CD4-positive, alpha-beta T cell (primary cell): ENCODE data around the gene HS3ST4. TPM values are rescaled to one million over a fixed set of nuclear protein-coding genes. Genes with fewer than 3 reads are reported as not detected.

Experiments
- ATAC-seq: fragments of 200-7000 bp; cut with Tn5 transposase; one replicate; pipeline ENCODE4 v1.10.0; 2022; ENCODE audit warnings: mild to moderate bottlenecking; ENCODE audit not compliant: poor library complexity
- CTCF ChIA-PET: fragments of 350-600 bp; sonication (Branson Sonifier 250); formaldehyde crosslinking; loops from one replicate; lab custom pipeline; 2021; ENCODE audit warnings: antibody characterized with exemption, inconsistent platforms; lab: Charles Lee
- POLR2A ChIA-PET: fragments of 350-600 bp; sonication (Branson Sonifier 250); formaldehyde crosslinking; loops from one replicate; lab custom pipeline; 2021; ENCODE audit warnings: antibody characterized with exemption, inconsistent platforms; lab: Charles Lee
- DNase-seq, 14 experiments: peaks; one replicate each; pipeline ENCODE4 v3.0.0-alpha.2; 2013 to 2020; ENCODE audit warnings: mixed read lengths in 2 of 14
- H3K27ac ChIP-seq, 2 donors: one replicate each; pipeline versions ENCODE4 v1.5.1 to v1.7.0; 2013; ENCODE audit warnings: low read length in 2 of 2, low read depth in 1 of 2, mild to moderate bottlenecking in 1 of 2
- H3K27me3 ChIP-seq, 2 experiments: 1 replicate in 1 of 2; 2 replicates in 1 of 2; pipeline versions ENCODE4 v1.6.1 to v1.7.0; 2013; ENCODE audit warnings: low read length in 2 of 2, control low read depth in 1 of 2, mild to moderate bottlenecking in 1 of 2, moderate library complexity in 1 of 2; ENCODE audit not compliant: insufficient read depth in 2 of 2, control insufficient read depth in 1 of 2
- H3K36me3 ChIP-seq: one replicate; pipeline ENCODE4 v1.6.1; 2013; ENCODE audit warnings: low read length, control low read depth; ENCODE audit not compliant: insufficient read depth
- H3K4me1 ChIP-seq: one replicate; pipeline ENCODE4 v1.6.1; 2013; ENCODE audit warnings: low read length, control low read depth; ENCODE audit not compliant: insufficient read depth
- H3K4me3 ChIP-seq: one replicate; pipeline ENCODE4 v1.5.1; 2013; ENCODE audit warnings: mild to moderate bottlenecking, low read length, moderate library complexity
- H3K9me3 ChIP-seq, 2 experiments: 1 replicate in 1 of 2; 2 replicates in 1 of 2; pipeline versions ENCODE4 v1.6.1 to v1.7.0; 2013; ENCODE audit warnings: low read length in 2 of 2, mild to moderate bottlenecking in 2 of 2, control low read depth in 1 of 2, moderate library complexity in 1 of 2; ENCODE audit not compliant: control insufficient read depth in 1 of 2, insufficient read depth in 1 of 2
- H3K27ac Mint-ChIP-seq: one replicate; pipeline ENCODE4 v1.8.0; 2020; ENCODE audit warnings: mixed read lengths
- H3K27me3 Mint-ChIP-seq: one replicate; pipeline ENCODE4 v1.8.0; 2021; ENCODE audit warnings: mixed read lengths
- H3K36me3 Mint-ChIP-seq: one replicate; pipeline ENCODE4 v1.8.0; 2021; ENCODE audit warnings: low read depth, mixed read lengths
- H3K4me1 Mint-ChIP-seq: one replicate; pipeline ENCODE4 v1.8.0; 2021; ENCODE audit warnings: low read depth, mixed read lengths
- H3K4me3 Mint-ChIP-seq: one replicate; pipeline ENCODE4 v1.8.0; 2020; ENCODE audit warnings: mild to moderate bottlenecking, mixed read lengths
- H3K9me3 Mint-ChIP-seq: one replicate; pipeline ENCODE4 v1.8.0; 2020; ENCODE audit warnings: mixed read lengths
- intact Hi-C, 2 experiments: fragments of 100-400 bp; cut with DNase I in 1 of 2; cut with micrococcal nuclease in 1 of 2; formaldehyde crosslinking; loops; one replicate each; pipeline versions ENCODE4 v1.15.1 to v1.9.0; 2023 to 2025; cut with DNase I, micrococcal nuclease
- total RNA-seq, 174 experiments: library from RNA in 2 of 174; stranded (reverse) in 2 of 174; gene quantifications; one replicate each; pipeline ENCODE4 v1.2.3 and lab custom pipeline; 2021 to 2026
- TF ChIP-seq, protein P1 (sequence below): fragments of 200-600 bp; IDR thresholded peaks from one replicate; pipeline ENCODE4 v1.8.0; 2022; ENCODE audit warnings: antibody characterized with exemption, mild to moderate bottlenecking

Gene HS3ST4
- total RNA-seq, 2 experiments from 2014 or later = not detected

DNA sequence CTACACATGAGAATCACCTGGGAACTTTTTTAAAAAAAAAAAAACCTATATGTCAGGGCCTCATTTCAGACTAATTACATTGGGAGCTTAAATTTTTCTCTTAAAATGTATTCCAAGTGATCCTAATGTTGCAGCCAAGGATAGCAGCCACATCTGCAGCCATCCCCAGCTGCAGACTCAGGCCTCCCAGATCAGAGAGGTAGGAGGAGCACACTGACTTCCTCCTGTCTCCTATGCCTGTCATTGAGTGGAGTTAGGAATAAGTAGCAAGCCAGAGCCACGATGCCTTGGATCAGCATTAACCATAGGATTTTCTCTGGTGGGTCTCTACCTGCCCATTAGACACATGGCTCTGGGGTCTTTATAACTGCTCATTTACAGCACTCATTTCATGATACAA is 463.5 kb downstream of the HS3ST4 start:
- H3K27ac ChIP-seq = no peak overlapping the region
- no peaks in the 10 kb centered on the region for H3K36me3 ChIP-seq
- Mint-ChIP-seq H3K4me1 (no peaks in the 10 kb centered on the region), H3K27me3 (no peaks in the 10 kb centered on the region), H3K9me3 (no peaks in the 10 kb centered on the region), H3K4me3 (no peak overlapping the region), H3K36me3 (no peaks in the 10 kb centered on the region), H3K27ac (no peak overlapping the region)
- ChIA-PET POLR2A (no interaction called here), CTCF (interaction anchor here (1.1 kb wide), 1 partner anchor 11 kb away, joined by 3 read pairs; no protein-coding TSS in a partner anchor)
- no peaks in the 10 kb centered on the region for H3K27me3 ChIP-seq
- no peaks in the 10 kb centered on the region for H3K4me1 ChIP-seq
- ATAC-seq (no peak), DNase-seq (no peak)
- intact Hi-C loops = no loop called here
- TF ChIP-seq, protein P1, sequence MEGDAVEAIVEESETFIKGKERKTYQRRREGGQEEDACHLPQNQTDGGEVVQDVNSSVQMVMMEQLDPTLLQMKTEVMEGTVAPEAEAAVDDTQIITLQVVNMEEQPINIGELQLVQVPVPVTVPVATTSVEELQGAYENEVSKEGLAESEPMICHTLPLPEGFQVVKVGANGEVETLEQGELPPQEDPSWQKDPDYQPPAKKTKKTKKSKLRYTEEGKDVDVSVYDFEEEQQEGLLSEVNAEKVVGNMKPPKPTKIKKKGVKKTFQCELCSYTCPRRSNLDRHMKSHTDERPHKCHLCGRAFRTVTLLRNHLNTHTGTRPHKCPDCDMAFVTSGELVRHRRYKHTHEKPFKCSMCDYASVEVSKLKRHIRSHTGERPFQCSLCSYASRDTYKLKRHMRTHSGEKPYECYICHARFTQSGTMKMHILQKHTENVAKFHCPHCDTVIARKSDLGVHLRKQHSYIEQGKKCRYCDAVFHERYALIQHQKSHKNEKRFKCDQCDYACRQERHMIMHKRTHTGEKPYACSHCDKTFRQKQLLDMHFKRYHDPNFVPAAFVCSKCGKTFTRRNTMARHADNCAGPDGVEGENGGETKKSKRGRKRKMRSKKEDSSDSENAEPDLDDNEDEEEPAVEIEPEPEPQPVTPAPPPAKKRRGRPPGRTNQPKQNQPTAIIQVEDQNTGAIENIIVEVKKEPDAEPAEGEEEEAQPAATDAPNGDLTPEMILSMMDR = no peak
- H3K9me3 ChIP-seq = no peaks in the 10 kb centered on the region
- H3K4me3 ChIP-seq = no peak overlapping the region

DNA sequence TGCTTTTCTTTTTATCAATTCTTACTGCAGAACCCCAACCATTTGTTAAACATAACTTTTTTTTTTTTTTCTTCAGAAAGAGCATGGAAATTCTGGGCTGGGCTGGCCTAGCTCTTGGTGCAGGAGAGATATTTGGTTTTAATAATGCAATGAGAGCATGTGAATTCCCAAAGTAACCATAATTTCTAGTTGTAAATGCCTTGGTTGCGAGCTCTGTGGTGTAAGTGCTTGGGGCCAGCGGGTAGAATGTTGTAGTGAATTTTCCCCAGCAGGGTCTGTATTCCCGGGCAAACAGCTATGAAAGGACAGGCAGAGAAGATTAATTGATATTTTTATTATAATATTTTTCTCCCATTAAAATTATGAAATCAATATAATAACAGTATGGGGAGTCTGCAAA is 465.6 kb downstream of the HS3ST4 start:
- H3K4me1 Mint-ChIP-seq = no peaks in the 10 kb centered on the region
- Histone ChIP-seq H3K27me3 (no peaks in the 10 kb centered on the region), H3K27ac (no peak overlapping the region), H3K9me3 (peaks cover 0 to 3% of the 10 kb centered on the region in 2 experiments), H3K4me1 (no peaks in the 10 kb centered on the region), H3K4me3 (no peak overlapping the region), H3K36me3 (no peaks in the 10 kb centered on the region)
- POLR2A ChIA-PET = no interaction called here
- H3K36me3 Mint-ChIP-seq = no peaks in the 10 kb centered on the region
- H3K9me3 Mint-ChIP-seq = no peaks in the 10 kb centered on the region
- CTCF ChIA-PET = no interaction called here
- no peaks in the 10 kb centered on the region for H3K27me3 Mint-ChIP-seq
- no peak overlapping the region for H3K4me3 Mint-ChIP-seq
- ATAC-seq (no peak), DNase-seq (no peak)
- no peak overlapping the region for H3K27ac Mint-ChIP-seq
- TF ChIP-seq, protein P1 = no peak
- intact Hi-C loops = no loop called here

DNA sequence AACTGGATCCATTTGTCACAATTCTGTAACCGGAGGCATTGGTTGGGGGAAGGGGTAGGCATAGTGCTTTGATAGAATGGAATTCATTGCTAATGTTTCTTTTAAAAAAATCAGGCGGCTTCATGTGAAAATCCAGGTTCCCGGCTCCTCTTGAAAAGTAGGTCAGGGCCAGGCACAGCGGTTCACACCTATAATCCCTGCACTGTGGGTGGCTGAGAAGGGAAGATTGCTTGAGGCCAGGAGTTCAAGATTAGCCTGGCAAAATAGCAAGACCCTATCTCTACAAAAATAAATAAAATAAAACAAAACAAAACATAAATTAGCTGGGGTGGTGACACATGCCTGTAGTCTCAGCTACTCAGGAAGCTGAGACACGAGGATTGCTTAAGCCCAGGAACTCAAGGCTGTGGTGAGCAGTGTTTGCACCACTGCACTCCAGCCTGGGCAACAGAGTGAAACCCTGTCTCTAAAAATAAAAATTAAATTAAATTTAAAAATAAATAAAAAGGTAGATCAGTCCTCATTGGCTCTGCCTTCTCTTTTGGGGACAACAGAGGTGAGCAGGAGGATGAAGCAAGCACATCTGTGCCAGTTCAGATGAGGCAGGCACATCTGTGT is 466.5 kb downstream of the HS3ST4 start:
- CTCF ChIA-PET = no interaction called here
- ATAC-seq (no peak), DNase-seq (no peak)
- Mint-ChIP-seq H3K4me3 (no peak overlapping the region), H3K27ac (no peak overlapping the region), H3K9me3 (no peaks in the 10 kb centered on the region), H3K27me3 (no peaks in the 10 kb centered on the region), H3K4me1 (no peaks in the 10 kb centered on the region), H3K36me3 (no peaks in the 10 kb centered on the region)
- POLR2A ChIA-PET = no interaction called here
- TF ChIP-seq, protein P1 = no peak
- Histone ChIP-seq H3K9me3 (peaks cover 0 to 4% of the 10 kb centered on the region in 2 experiments), H3K4me3 (no peak overlapping the region), H3K27me3 (no peaks in the 10 kb centered on the region), H3K4me1 (no peaks in the 10 kb centered on the region), H3K27ac (no peak overlapping the region), H3K36me3 (no peaks in the 10 kb centered on the region)
- intact Hi-C loops = no loop called here
